ENCODE data around the gene GPR146.
A peak's percentile ranks its signal among the peaks of the same experiment; 100 is the strongest.

The GPR146 gene

GRCh38 chr7:1016577-1017531 lies 27.5 kb upstream of the GPR146 start:
- TF ChIP-seq CTCF (IDR thresholded peaks at IDR 0.05; ENCODE audit: low read depth, low read length) = no peak
- Histone ChIP-seq H3K36me3 (peaks cover 24% of the 10 kb centered on the region), H3K4me1 (no peaks in the 10 kb centered on the region), H3K27me3 (no peaks in the 10 kb centered on the region), H3K9me3 (no peaks in the 10 kb centered on the region), H3K4me3 (ENCODE audit: low read depth, low read length) (no peak overlapping the region)
- no peak for DNase-seq

GRCh38 chr7:1017586-1018333 lies 26.6 kb upstream of the GPR146 start:
- no peak overlapping the region for H3K4me3 ChIP-seq (ENCODE audit: low read depth, low read length)
- H3K36me3 ChIP-seq = peaks cover 22% of the 10 kb centered on the region
- H3K9me3 ChIP-seq = no peaks in the 10 kb centered on the region
- H3K4me1 ChIP-seq = no peaks in the 10 kb centered on the region
- no peak for DNase-seq
- TF ChIP-seq CTCF (IDR thresholded peaks at IDR 0.05; ENCODE audit: low read depth, low read length) = no peak
- H3K27me3 ChIP-seq = no peaks in the 10 kb centered on the region

- Histone ChIP-seq H3K4me1 (no peaks in the 10 kb centered on the region), H3K36me3 (peaks cover 22% of the 10 kb centered on the region), H3K27me3 (no peaks in the 10 kb centered on the region), H3K9me3 (no peaks in the 10 kb centered on the region), H3K4me3 (ENCODE audit: low read depth, low read length) (no peak overlapping the region)
- TF ChIP-seq CTCF (IDR thresholded peaks at IDR 0.05; ENCODE audit: low read depth, low read length) = no peak
- no peak for DNase-seq
These were observed 26.0 kb upstream of the GPR146 start for GRCh38 chr7:1018334-1018695.

- no peak for TF ChIP-seq CTCF (IDR thresholded peaks at IDR 0.05; ENCODE audit: low read depth, low read length)
- Histone ChIP-seq H3K9me3 (no peaks in the 10 kb centered on the region), H3K36me3 (peaks cover 22% of the 10 kb centered on the region), H3K4me3 (ENCODE audit: low read depth, low read length) (no peak overlapping the region), H3K4me1 (no peaks in the 10 kb centered on the region), H3K27me3 (no peaks in the 10 kb centered on the region)
- DNase-seq = no peak
These were observed 25.0 kb upstream of the GPR146 start for GRCh38 chr7:1019255-1019785.

GRCh38 chr7:1019789-1020610 lies 24.3 kb upstream of the GPR146 start:
- Histone ChIP-seq H3K4me3 (ENCODE audit: low read depth, low read length) (no peak overlapping the region), H3K4me1 (no peaks in the 10 kb centered on the region), H3K36me3 (peaks cover 22% of the 10 kb centered on the region), H3K9me3 (no peaks in the 10 kb centered on the region), H3K27me3 (no peaks in the 10 kb centered on the region)
- peak; percentile 11 for DNase-seq
- TF ChIP-seq CTCF (IDR thresholded peaks at IDR 0.05; ENCODE audit: low read depth, low read length) = no peak

All from BE2C (cell line).